HCT116 (cell line): Measurements from ENCODE around the gene C1orf159. TPM values are rescaled to one million over a fixed set of nuclear protein-coding genes. Genes with fewer than 3 reads are reported as not detected.

ENCODE experiments used
- ATAC-seq: fragments of 200-7000 bp; cut with Tn5 transposase; 2 replicates; pipeline ENCODE4 v1.9.1; 2020; ENCODE audit warnings: mild to moderate bottlenecking, moderate library complexity
- BruUV-seq: library from RNA; stranded (reverse); fragments of 400-500 nt; replicated peaks from 2 replicates; lab custom pipeline; 2021; lab: Mats Ljungman, UMichigan
- CTCF ChIA-PET: fragments of 300-600 bp; sonication (Branson Sonifier 250); formaldehyde crosslinking; loops from one replicate; lab custom pipeline; 2021; ENCODE audit warnings: antibody characterized with exemption; lab: Charles Lee
- POLR2A ChIA-PET: fragments of 300-600, 350-600 bp; sonication (Branson Sonifier 250); formaldehyde crosslinking; loops from one replicate; lab custom pipeline; 2021; ENCODE audit warnings: antibody characterized with exemption; lab: Charles Lee
- RAD21 ChIA-PET, 2 experiments: fragments of 300-600 bp; sonication (Branson Sonifier 250); formaldehyde crosslinking; loops; one replicate each; lab custom pipeline; 2023; ENCODE audit warnings: low total read pairs in 2 of 2; ENCODE audit not compliant: uncharacterized antibody in 2 of 2, unreplicated experiment in 2 of 2, low non-redundant PET in 1 of 2; lab: Charles Lee
- DNase-seq: peaks from one replicate; pipeline ENCODE4 v3.0.0-alpha.2; 2010; ENCODE audit warnings: low read depth, low spot score
- H2AFZ ChIP-seq: fragments of 200-600 bp; shearing (Covaris generic), sonication (generic); 2 replicates; pipeline ENCODE4 v1.6.1; 2017; ENCODE audit warnings: low read depth, mixed run types, mixed read lengths, antibody characterized with exemption, low read length; ENCODE audit not compliant: poor library complexity, severe bottlenecking
- H3K27ac ChIP-seq: 2 replicates; pipeline ENCODE4 v1.5.1; 2012; ENCODE audit warnings: low read depth, low read length
- H3K27me3 ChIP-seq: fragments of 200-600 bp; sonication (generic); 2 replicates; pipeline ENCODE4 v1.6.1; 2016; ENCODE audit warnings: mixed run types, low read length, mixed read lengths; ENCODE audit not compliant: insufficient read depth
- H3K36me3 ChIP-seq, 2 experiments: fragments of 200-500 bp in 1 of 2; fragments of 200-600 bp in 1 of 2; sonication (Bioruptor generic) in 1 of 2; sonication (generic) in 1 of 2; 2 replicates each; pipeline versions ENCODE4 v1.5.1 to v1.6.1; 2014 to 2016; ENCODE audit warnings: low read length in 2 of 2, inconsistent platforms in 1 of 2, mixed read lengths in 1 of 2, mixed run types in 1 of 2; ENCODE audit not compliant: insufficient read depth in 2 of 2, control insufficient read depth in 1 of 2
- H3K4me1 ChIP-seq, 2 experiments: fragments of 200-600 bp in 1 of 2; sonication (generic) in 1 of 2; 2 replicates each; pipeline versions ENCODE4 v1.5.1 to v1.6.1; 2012 to 2017; ENCODE audit warnings: low read length in 2 of 2, inconsistent platforms in 1 of 2, mild to moderate bottlenecking in 1 of 2, mixed read lengths in 1 of 2, mixed run types in 1 of 2, moderate library complexity in 1 of 2; ENCODE audit not compliant: insufficient read depth in 2 of 2, control insufficient read depth in 1 of 2
- H3K4me2 ChIP-seq: fragments of 200-600 bp; sonication (generic); 2 replicates; pipeline ENCODE4 v1.6.1; 2017; ENCODE audit warnings: mixed run types, low read length, mixed read lengths
- H3K4me3 ChIP-seq, 2 experiments: fragments of 200-600 bp in 1 of 2; sonication (generic) in 1 of 2; replicated peaks in 1 of 2; 2 replicates each; pipeline ENCODE4 v1.5.1; 2011 to 2016; ENCODE audit warnings: low read length in 2 of 2, control low read depth in 1 of 2, low read depth in 1 of 2, mild to moderate bottlenecking in 1 of 2, mixed read lengths in 1 of 2, mixed run types in 1 of 2
- H3K79me2 ChIP-seq: fragments of 200-600 bp; sonication (generic); 2 replicates; pipeline ENCODE4 v1.6.1; 2017; ENCODE audit warnings: mild to moderate bottlenecking, mixed run types, low read length, moderate library complexity, mixed read lengths; ENCODE audit not compliant: insufficient read depth
- H3K9ac ChIP-seq: fragments of 200-600 bp; sonication (generic); 2 replicates; pipeline ENCODE4 v1.6.1; 2016; ENCODE audit warnings: low read length, mixed read lengths
- H3K9me2 ChIP-seq: fragments of 200-600 bp; sonication (generic), shearing (Covaris generic); 2 replicates; pipeline ENCODE4 v1.6.1; 2017; ENCODE audit warnings: mixed run types, mild to moderate bottlenecking, moderate library complexity; ENCODE audit not compliant: insufficient read depth
- H3K9me3 ChIP-seq, 2 experiments: fragments of 200-500 bp in 1 of 2; fragments of 200-600 bp in 1 of 2; sonication (Bioruptor generic) in 1 of 2; sonication (generic) in 1 of 2; 2 replicates each; pipeline ENCODE4 v1.6.1; 2014 to 2017; ENCODE audit warnings: low read length in 2 of 2, mixed read lengths in 2 of 2, inconsistent platforms in 1 of 2, low read depth in 1 of 2, mild to moderate bottlenecking in 1 of 2, mixed run types in 1 of 2, moderate library complexity in 1 of 2; ENCODE audit not compliant: control insufficient read depth in 1 of 2, insufficient read depth in 1 of 2
- H4K20me1 ChIP-seq: fragments of 200-600 bp; sonication (generic), shearing (Covaris generic); 2 replicates; pipeline ENCODE4 v1.6.1; 2017; ENCODE audit warnings: mixed run types, mild to moderate bottlenecking, moderate library complexity; ENCODE audit not compliant: insufficient read depth
- RAD21 ChIP-seq: IDR thresholded peaks from 2 replicates; pipeline ENCODE4 v1.6.1; 2012; ENCODE audit warnings: low read depth, mild to moderate bottlenecking
- SP1 ChIP-seq: IDR thresholded peaks from 2 replicates; pipeline ENCODE4 v1.6.1; 2012; ENCODE audit warnings: low read depth
- intact Hi-C: fragments of 100-400 bp; cut with micrococcal nuclease; formaldehyde crosslinking; loops from 2 replicates; pipeline ENCODE4 v1.10.0; 2022
- total RNA-seq: library from RNA; stranded (reverse); gene quantifications from one replicate; pipeline ENCODE4 v1.2.1, GENCODE V29; 2021; ENCODE audit not compliant: unreplicated experiment
- TF ChIP-seq, protein P1 (sequence below): IDR thresholded peaks from 2 replicates; pipeline ENCODE4 v1.6.1; 2012; ENCODE audit warnings: low read depth

Gene C1orf159
- total RNA-seq, 1 experiment from 2014 or later = 22.7 TPM

GRCh38 chr1:1134300-1134970, 18.5 kb upstream of the C1orf159 start:
- Histone ChIP-seq H3K9ac (no peak overlapping the region), H3K4me2 (no peak overlapping the region), H3K27me3 (no peaks in the 10 kb centered on the region), H3K9me2 (no peaks in the 10 kb centered on the region), H3K9me3 (no peaks in the 10 kb centered on the region), H3K36me3 (no peaks in the 10 kb centered on the region), H3K27ac (no peak overlapping the region), H2AFZ (no peak overlapping the region), H3K4me1 (peaks cover 3 to 15% of the 10 kb centered on the region in 2 experiments; a peak in 3 of 4 replicates), H4K20me1 (no peaks in the 10 kb centered on the region), H3K4me3 (no peak overlapping the region), H3K79me2 (no peaks in the 10 kb centered on the region)
- BruUV-seq = no TSS peak
- TF ChIP-seq, protein P1, sequence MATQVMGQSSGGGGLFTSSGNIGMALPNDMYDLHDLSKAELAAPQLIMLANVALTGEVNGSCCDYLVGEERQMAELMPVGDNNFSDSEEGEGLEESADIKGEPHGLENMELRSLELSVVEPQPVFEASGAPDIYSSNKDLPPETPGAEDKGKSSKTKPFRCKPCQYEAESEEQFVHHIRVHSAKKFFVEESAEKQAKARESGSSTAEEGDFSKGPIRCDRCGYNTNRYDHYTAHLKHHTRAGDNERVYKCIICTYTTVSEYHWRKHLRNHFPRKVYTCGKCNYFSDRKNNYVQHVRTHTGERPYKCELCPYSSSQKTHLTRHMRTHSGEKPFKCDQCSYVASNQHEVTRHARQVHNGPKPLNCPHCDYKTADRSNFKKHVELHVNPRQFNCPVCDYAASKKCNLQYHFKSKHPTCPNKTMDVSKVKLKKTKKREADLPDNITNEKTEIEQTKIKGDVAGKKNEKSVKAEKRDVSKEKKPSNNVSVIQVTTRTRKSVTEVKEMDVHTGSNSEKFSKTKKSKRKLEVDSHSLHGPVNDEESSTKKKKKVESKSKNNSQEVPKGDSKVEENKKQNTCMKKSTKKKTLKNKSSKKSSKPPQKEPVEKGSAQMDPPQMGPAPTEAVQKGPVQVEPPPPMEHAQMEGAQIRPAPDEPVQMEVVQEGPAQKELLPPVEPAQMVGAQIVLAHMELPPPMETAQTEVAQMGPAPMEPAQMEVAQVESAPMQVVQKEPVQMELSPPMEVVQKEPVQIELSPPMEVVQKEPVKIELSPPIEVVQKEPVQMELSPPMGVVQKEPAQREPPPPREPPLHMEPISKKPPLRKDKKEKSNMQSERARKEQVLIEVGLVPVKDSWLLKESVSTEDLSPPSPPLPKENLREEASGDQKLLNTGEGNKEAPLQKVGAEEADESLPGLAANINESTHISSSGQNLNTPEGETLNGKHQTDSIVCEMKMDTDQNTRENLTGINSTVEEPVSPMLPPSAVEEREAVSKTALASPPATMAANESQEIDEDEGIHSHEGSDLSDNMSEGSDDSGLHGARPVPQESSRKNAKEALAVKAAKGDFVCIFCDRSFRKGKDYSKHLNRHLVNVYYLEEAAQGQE = no peak
- TF ChIP-seq RAD21 = no peak
- no peak for TF ChIP-seq SP1
- no peak for DNase-seq
- RAD21 ChIA-PET = no interaction called here
- ATAC-seq = no peak
- intact Hi-C loops = no loop called here
- POLR2A ChIA-PET = no interaction called here
- CTCF ChIA-PET = no interaction called here
